GM06990 (cell line): Measurements from ENCODE around the gene ADPRH.
A peak's percentile ranks its signal among the peaks of the same experiment; 100 is the strongest.

Experiments
- DNase-seq: peaks from one replicate; pipeline ENCODE4 v3.0.0-alpha.2; 2011; ENCODE audit not compliant: insufficient read length; ENCODE audit errors: extremely low read depth
- H3K27me3 ChIP-seq: replicated peaks from 2 replicates; pipeline ENCODE4 v1.6.0; 2011; ENCODE audit warnings: low read length; ENCODE audit not compliant: control insufficient read depth, insufficient read depth
- H3K36me3 ChIP-seq: 2 replicates; pipeline ENCODE4 v1.5.1; 2011; ENCODE audit warnings: low read length; ENCODE audit not compliant: control insufficient read depth, insufficient read depth
- H3K4me3 ChIP-seq: replicated peaks from 2 replicates; pipeline ENCODE4 v1.5.1; 2011; ENCODE audit warnings: low read depth, mild to moderate bottlenecking, control low read depth, low read length
- TF ChIP-seq, protein P1 (sequence below): IDR thresholded peaks from 2 replicates; pipeline ENCODE4 v1.5.1; 2011; ENCODE audit warnings: low read length, control low read depth, mild to moderate bottlenecking, inconsistent platforms; ENCODE audit not compliant: insufficient read depth, poor library complexity, severe bottlenecking

The ADPRH gene

DNA sequence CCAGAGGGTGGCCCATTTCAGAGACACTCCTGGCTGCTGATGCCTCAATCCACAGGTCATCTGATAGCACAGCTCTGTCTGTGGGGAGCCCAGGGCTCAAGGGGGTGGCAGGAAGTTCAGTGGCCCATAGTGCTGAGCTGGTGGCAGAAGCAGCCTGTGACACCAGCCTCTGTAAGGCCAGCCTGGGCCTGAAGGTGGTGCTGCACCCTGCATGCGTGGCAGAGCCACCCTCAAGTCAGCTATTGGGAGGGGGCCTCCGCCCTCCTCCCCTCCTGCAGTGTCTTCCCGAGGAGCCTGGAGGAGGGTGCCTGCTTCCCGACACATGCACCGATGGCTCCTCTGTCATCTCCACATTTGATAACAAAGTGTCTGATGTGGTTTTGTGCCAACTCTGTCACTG is 21.4 kb downstream of the ADPRH start:
- Histone ChIP-seq H3K4me3 (peak overlapping the region; percentile 41), H3K36me3 (no peaks in the 10 kb centered on the region), H3K27me3 (no peaks in the 10 kb centered on the region)
- DNase-seq, result peak; percentile 82
- TF ChIP-seq, protein P1, sequence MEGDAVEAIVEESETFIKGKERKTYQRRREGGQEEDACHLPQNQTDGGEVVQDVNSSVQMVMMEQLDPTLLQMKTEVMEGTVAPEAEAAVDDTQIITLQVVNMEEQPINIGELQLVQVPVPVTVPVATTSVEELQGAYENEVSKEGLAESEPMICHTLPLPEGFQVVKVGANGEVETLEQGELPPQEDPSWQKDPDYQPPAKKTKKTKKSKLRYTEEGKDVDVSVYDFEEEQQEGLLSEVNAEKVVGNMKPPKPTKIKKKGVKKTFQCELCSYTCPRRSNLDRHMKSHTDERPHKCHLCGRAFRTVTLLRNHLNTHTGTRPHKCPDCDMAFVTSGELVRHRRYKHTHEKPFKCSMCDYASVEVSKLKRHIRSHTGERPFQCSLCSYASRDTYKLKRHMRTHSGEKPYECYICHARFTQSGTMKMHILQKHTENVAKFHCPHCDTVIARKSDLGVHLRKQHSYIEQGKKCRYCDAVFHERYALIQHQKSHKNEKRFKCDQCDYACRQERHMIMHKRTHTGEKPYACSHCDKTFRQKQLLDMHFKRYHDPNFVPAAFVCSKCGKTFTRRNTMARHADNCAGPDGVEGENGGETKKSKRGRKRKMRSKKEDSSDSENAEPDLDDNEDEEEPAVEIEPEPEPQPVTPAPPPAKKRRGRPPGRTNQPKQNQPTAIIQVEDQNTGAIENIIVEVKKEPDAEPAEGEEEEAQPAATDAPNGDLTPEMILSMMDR, result peak; percentile 94

DNA sequence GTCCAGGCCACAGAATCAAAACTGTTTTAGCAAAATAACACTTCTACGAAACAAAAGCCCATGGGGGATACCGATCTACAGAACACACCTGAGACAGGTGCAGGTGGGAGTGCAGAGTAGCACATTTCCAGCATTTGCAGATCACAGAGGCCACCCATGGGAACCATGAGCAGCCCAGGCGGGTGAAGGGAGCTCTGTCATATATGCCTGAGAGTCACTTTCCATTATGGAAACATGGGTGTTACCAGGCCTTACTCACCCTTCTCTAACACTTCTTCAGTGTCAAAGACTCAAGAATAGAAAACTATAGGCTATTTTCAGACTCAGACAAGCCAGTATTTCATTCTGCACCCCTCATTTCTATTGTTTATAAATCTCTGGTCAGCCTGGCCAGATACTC is 21.9 kb downstream of the ADPRH start:
- Histone ChIP-seq H3K4me3 (no peak overlapping the region), H3K27me3 (no peaks in the 10 kb centered on the region), H3K36me3 (no peaks in the 10 kb centered on the region)
- TF ChIP-seq, protein P1, result no peak
- DNase-seq, result no peak

DNA sequence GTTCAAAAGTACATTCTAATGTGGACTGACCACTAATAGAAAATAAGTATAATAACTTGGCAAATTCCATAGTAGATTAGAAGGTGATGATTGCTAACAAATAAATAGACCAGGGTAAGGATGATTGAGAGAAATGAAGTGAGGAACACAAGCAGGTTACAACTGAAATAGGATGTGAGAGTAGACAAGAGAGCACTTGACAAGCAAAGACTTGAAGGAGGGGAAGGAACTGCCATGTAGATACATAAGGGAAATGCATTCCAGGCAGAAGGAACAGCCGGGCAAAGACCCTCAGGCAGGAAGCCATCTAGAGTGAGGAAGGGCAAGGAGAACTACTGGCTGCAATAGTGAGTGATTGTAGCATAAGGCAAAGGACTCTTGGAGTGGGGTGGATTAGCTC is 23.4 kb downstream of the ADPRH start:
- Histone ChIP-seq H3K27me3 (no peaks in the 10 kb centered on the region), H3K36me3 (no peaks in the 10 kb centered on the region), H3K4me3 (no peak overlapping the region)
- DNase-seq, result no peak
- TF ChIP-seq, protein P1, result no peak

DNA sequence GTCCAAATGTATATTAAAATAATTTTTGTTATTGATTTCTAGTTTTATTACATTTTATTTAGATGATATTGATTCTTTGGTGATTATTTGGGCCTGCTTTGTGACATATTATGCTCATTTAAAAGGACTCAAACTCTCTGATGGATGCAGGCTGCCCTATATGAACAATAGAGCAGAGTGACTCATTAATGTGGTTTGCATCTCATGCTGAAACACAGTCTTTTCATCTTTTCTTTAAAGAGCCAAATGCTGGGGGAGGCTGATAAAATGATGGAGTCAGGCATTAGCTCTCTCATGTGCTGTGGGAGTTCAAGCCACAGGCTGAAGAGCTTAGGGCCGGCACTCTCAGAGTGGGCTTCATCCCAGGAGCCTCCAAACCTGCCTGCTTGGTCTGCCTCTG is 25.6 kb downstream of the ADPRH start:
- DNase-seq, result no peak
- TF ChIP-seq, protein P1, result no peak
- Histone ChIP-seq H3K4me3 (no peak overlapping the region), H3K27me3 (no peaks in the 10 kb centered on the region), H3K36me3 (no peaks in the 10 kb centered on the region)

DNA sequence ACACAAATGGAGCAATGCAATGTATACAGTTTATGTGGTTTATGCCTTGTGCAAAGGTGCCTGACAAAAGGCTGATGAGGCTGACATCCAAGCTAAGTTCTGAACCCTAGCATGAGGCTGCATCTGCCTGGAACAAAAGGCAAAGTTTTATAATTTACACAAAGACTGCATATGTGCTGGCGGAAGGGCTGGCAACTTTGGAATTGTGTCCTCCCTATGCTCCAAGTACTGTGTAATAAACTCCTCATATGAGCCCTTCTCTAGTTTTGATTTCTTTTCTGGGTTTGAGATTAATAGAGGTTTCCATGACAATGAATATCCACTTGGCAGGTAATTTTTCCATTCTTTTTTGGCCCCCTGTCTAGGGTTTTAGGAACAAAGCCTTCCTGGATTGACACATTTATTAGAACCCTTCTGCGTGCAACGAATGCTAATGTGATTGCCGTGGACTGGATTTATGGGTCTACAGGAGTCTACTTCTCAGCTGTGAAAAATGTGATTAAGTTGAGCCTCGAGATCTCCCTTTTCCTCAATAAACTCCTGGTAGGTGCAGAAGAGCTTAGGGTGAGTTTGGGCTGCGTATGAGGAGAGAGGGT is 29.2 kb downstream of the ADPRH start:
- no peak for DNase-seq
- H3K36me3 ChIP-seq, result no peaks in the 10 kb centered on the region
- TF ChIP-seq, protein P1, result no peak

DNA sequence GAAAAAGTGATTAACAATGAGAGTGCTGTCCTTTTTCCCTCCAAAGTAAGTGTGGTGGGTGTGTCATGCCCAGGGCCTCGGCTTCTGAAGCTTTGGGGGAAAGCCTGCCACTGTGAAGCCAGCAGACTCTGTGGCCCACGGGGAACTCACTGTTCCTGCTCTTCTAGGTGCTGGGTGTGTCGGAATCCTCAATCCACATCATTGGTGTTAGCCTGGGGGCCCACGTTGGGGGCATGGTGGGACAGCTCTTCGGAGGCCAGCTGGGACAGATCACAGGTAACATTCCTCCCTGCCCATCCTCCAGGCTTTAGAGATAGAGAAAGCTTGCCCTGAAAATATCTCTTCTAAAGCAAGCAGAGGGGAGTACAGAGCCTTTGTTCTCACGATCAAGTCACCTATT is 30.0 kb downstream of the ADPRH start:
- TF ChIP-seq, protein P1, result no peak
- Histone ChIP-seq H3K4me3 (no peak overlapping the region), H3K36me3 (no peaks in the 10 kb centered on the region)

More for the DNA sequence above, 29.2 kb downstream of the ADPRH start:
- H3K4me3 ChIP-seq, result no peak overlapping the region
- no peaks in the 10 kb centered on the region for H3K27me3 ChIP-seq

More for the DNA sequence above, 30.0 kb downstream of the ADPRH start:
- no peaks in the 10 kb centered on the region for H3K27me3 ChIP-seq
- DNase-seq, result no peak
